Trophoblast cell (in vitro differentiated cells and primary cell): ENCODE results near the gene CRIM1.

Experiments used
- DNase-seq, 2 donors: peaks; one replicate each; pipeline ENCODE4 v3.0.0-alpha.2; 2016
- H2AFZ ChIP-seq: 2 replicates; pipeline ENCODE4 v1.6.1; 2013; ENCODE audit warnings: low read length, moderate library complexity, mild to moderate bottlenecking; ENCODE audit not compliant: insufficient read depth, poor library complexity
- H2AK5ac ChIP-seq: 2 replicates; pipeline ENCODE4 v1.6.1; 2013; ENCODE audit warnings: mild to moderate bottlenecking, low read length
- H2BK120ac ChIP-seq: 2 replicates; pipeline ENCODE4 v1.6.1; 2013; ENCODE audit warnings: low read length, mild to moderate bottlenecking, moderate library complexity; ENCODE audit not compliant: insufficient read depth, poor library complexity
- H2BK12ac ChIP-seq: 2 replicates; pipeline ENCODE4 v1.6.1; 2013; ENCODE audit warnings: mild to moderate bottlenecking, low read length, moderate library complexity
- H2BK5ac ChIP-seq: 2 replicates; pipeline ENCODE4 v1.6.1; 2013; ENCODE audit warnings: low read length, low read depth, moderate library complexity, mild to moderate bottlenecking; ENCODE audit not compliant: poor library complexity
- H3K14ac ChIP-seq: 2 replicates; pipeline ENCODE4 v1.6.1; 2013; ENCODE audit warnings: mild to moderate bottlenecking, low read length
- H3K18ac ChIP-seq: 2 replicates; pipeline ENCODE4 v1.6.1; 2013; ENCODE audit warnings: mild to moderate bottlenecking, low read length
- H3K23ac ChIP-seq: 2 replicates; pipeline ENCODE4 v1.6.1; 2013; ENCODE audit warnings: low read length
- H3K27ac ChIP-seq: 2 replicates; pipeline ENCODE4 v1.5.1; 2013; ENCODE audit warnings: low read depth, mild to moderate bottlenecking, inconsistent platforms, low read length, moderate library complexity
- H3K27me3 ChIP-seq: 2 replicates; pipeline ENCODE4 v1.6.1; 2013; ENCODE audit warnings: inconsistent platforms, mild to moderate bottlenecking, low read length, moderate library complexity; ENCODE audit not compliant: insufficient read depth
- H3K36me3 ChIP-seq, 2 experiments: 1 replicate in 1 of 2; 2 replicates in 1 of 2; pipeline ENCODE4 v1.6.1; 2013; ENCODE audit warnings: low read length in 2 of 2, mild to moderate bottlenecking in 2 of 2, moderate library complexity in 1 of 2; ENCODE audit not compliant: insufficient read depth in 2 of 2, control insufficient read depth in 1 of 2
- H3K4ac ChIP-seq: 2 replicates; pipeline ENCODE4 v1.6.1; 2013; ENCODE audit warnings: low read depth, mild to moderate bottlenecking, low read length, moderate library complexity
- H3K4me1 ChIP-seq, 2 experiments: 1 replicate in 1 of 2; 2 replicates in 1 of 2; pipeline ENCODE4 v1.6.1; 2013; ENCODE audit warnings: low read length in 2 of 2, mild to moderate bottlenecking in 2 of 2, moderate library complexity in 1 of 2; ENCODE audit not compliant: insufficient read depth in 2 of 2, control insufficient read depth in 1 of 2
- H3K4me2 ChIP-seq: 2 replicates; pipeline ENCODE4 v1.6.1; 2013; ENCODE audit warnings: inconsistent platforms, mild to moderate bottlenecking, low read length, moderate library complexity
- H3K4me3 ChIP-seq: 2 replicates; pipeline ENCODE4 v1.5.1; 2013; ENCODE audit warnings: mild to moderate bottlenecking, low read depth, low read length, inconsistent platforms
- H3K79me1 ChIP-seq: one replicate; pipeline ENCODE4 v1.6.1; 2013; ENCODE audit warnings: low read length
- H3K79me2 ChIP-seq: 2 replicates; pipeline ENCODE4 v1.6.1; 2013; ENCODE audit warnings: low read length, mild to moderate bottlenecking; ENCODE audit not compliant: control insufficient read depth, insufficient read depth, poor library complexity
- H3K9ac ChIP-seq: 2 replicates; pipeline ENCODE4 v1.6.1; 2013; ENCODE audit warnings: mild to moderate bottlenecking, low read length
- H3K9me3 ChIP-seq: 2 replicates; pipeline ENCODE4 v1.6.1; 2013; ENCODE audit warnings: low read depth, mild to moderate bottlenecking, control low read depth, inconsistent platforms, low read length; ENCODE audit not compliant: insufficient read depth
- H4K12ac ChIP-seq: 2 replicates; pipeline ENCODE4 v1.6.1; 2013; ENCODE audit warnings: low read depth, mild to moderate bottlenecking, low read length, moderate library complexity
- H4K8ac ChIP-seq: 2 replicates; pipeline ENCODE4 v1.6.1; 2013; ENCODE audit warnings: low read depth, mild to moderate bottlenecking, low read length, moderate library complexity
- H4K91ac ChIP-seq: one replicate; pipeline ENCODE4 v1.6.1; 2013; ENCODE audit warnings: low read depth, mild to moderate bottlenecking, low read length, moderate library complexity
- WGBS: extraction: QIAGEN DNeasy Blood & Tissue Kit; methylation state at CpG from one replicate; pipeline ENCODE4 v1.1.7; 2013; ENCODE audit warnings: missing lambda C conversion rate; ENCODE audit not compliant: insufficient read length, insufficient coverage; ENCODE audit errors: extremely low coverage; 5-methylcytosine and 5-hydroxymethylcytosine counted together

Gene CRIM1

DNA sequence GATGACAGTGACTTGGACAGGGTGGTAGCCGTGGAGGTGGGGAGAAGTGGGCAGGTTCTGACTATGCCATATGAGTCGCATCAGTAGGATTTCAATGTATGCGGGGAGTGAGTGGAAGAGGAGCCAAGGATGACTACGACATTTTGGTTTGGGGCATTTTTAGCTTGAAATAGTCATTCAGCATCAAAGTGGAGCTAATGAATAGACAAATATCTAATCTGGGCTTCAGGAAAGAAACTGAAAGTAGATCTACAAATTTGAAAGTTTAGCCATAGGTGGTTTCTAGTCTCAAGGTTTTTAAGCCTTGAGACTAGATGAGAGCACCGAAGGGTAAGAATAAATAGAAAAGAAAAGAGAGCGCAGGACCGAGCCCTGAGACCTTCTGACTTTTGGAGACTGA is 184.1 kb downstream of the CRIM1 start:
- Histone ChIP-seq H3K4ac (no peak overlapping the region), H4K8ac (no peak overlapping the region), H3K18ac (no peak overlapping the region), H3K27me3 (no peaks in the 10 kb centered on the region), H2AK5ac (no peak overlapping the region), H2AFZ (no peak overlapping the region), H3K14ac (no peak overlapping the region), H3K9ac (no peak overlapping the region), H4K12ac (no peak overlapping the region), H3K79me1 (no peaks in the 10 kb centered on the region), H3K23ac (no peak overlapping the region), H3K9me3 (peaks cover 2% of the 10 kb centered on the region), H3K4me2 (no peak overlapping the region), H2BK5ac (no peak overlapping the region), H3K79me2 (no peaks in the 10 kb centered on the region), H3K4me3 (no peak overlapping the region), H2BK120ac (no peak overlapping the region), H2BK12ac (no peak overlapping the region), H4K91ac (no peak overlapping the region), H3K36me3 (peaks cover 27 to 54% of the 10 kb centered on the region in 2 experiments), H3K27ac (no peak overlapping the region), H3K4me1 (no peaks in the 10 kb centered on the region)
- WGBS, result no CpG with 5 or more reads among the region's 7 CpGs
- no peak for DNase-seq

DNA sequence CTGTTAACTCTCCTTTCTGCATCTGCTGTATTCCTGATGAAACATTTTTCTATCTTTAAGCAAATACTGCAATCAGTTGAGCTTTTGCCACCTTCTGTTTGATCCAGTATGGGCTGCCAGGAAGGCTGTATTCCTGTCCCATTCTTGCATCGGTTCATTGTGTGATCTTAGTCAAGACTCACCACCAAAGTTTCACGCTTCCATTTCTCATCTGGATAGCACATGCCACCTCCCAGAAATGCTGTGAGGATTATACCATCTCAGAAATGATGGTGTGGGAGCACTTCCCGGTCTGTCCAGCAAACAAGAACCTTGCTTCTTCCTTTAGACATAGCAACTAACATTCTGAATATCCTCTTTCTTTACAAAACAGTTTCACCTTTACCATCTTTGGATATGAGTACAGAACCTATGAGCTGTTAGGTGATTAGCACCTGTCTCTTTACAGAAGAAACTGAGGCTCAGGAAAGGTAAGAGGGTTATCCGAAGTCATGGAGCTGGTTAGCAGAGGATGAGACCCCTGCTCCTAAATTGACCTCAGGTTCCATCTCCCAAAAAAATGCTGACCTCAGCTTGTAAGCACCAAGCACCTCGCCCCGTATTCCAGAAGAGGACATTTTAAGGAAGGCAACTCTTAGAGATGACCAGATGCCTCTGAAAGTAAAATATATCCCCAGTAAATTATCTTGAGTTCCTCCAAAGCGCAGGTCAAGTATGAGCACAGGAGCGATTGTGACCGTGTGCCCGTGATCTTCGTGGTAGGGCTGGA is 185.6 kb downstream of the CRIM1 start:
- no peak overlapping the region for H3K14ac ChIP-seq
- no peak overlapping the region for H3K4ac ChIP-seq
- no peak overlapping the region for H2BK5ac ChIP-seq
- H3K36me3 ChIP-seq, result peaks cover 24 to 52% of the 10 kb centered on the region in 2 experiments
- no peak overlapping the region for H4K12ac ChIP-seq
- peaks cover 2% of the 10 kb centered on the region for H3K9me3 ChIP-seq
- no peak overlapping the region for H4K8ac ChIP-seq
- H3K4me3 ChIP-seq, result no peak overlapping the region
- H3K18ac ChIP-seq, result no peak overlapping the region
- no peak for DNase-seq
- H3K4me2 ChIP-seq, result no peak overlapping the region
- no peak overlapping the region for H4K91ac ChIP-seq
- H3K27ac ChIP-seq, result no peak overlapping the region
- no peaks in the 10 kb centered on the region for H3K27me3 ChIP-seq
- no peak overlapping the region for H2BK12ac ChIP-seq
- no peaks in the 10 kb centered on the region for H3K4me1 ChIP-seq
- H3K79me2 ChIP-seq, result no peaks in the 10 kb centered on the region
- no peaks in the 10 kb centered on the region for H3K79me1 ChIP-seq
- no peak overlapping the region for H2AFZ ChIP-seq
- H2BK120ac ChIP-seq, result no peak overlapping the region
- WGBS, result no CpG with 5 or more reads among the region's 11 CpGs
- H2AK5ac ChIP-seq, result no peak overlapping the region
- no peak overlapping the region for H3K23ac ChIP-seq
- no peak overlapping the region for H3K9ac ChIP-seq

GRCh38 chr2:36541891-36542595 is 186.5 kb downstream of the CRIM1 start:
- H3K18ac ChIP-seq, result no peak overlapping the region
- no peak overlapping the region for H2BK5ac ChIP-seq
- H3K23ac ChIP-seq, result no peak overlapping the region

DNA sequence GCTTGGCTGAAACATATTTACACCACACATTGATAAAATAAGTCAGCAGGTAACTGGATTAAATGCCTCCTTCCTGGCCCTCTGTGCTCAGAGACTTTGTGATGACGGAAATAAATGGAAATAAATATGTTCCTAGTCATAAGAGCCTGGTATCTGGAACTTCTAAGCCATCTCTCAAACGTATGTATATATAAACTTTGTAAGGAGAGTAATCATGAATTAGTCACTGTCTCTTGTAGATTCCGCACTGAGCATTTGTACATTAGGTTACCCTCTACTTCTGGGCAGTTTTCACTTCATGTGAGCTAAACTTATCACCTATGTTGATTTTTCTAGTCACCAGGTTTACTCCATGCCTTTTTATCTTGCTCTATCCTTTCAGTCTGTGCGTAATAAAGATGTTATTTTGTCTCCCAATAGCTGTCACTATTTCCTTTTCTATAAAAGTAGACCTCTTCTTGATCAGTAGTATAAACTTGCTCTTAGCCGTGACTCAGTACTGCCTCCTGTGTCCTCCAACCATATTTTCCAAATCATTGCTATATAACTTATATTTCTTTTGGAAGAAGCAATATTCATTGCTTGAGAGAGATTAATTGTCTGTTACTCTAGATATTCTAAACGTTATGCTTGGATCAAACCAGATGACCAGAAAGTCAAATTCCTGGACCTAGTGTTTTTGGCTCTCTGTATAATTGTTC is 189.2 kb downstream of the CRIM1 start:
- Histone ChIP-seq H3K4ac (no peak overlapping the region), H2BK12ac (no peak overlapping the region), H3K4me1 (peaks cover 4 to 9% of the 10 kb centered on the region in 2 experiments), H3K9ac (no peak overlapping the region), H3K23ac (no peak overlapping the region), H3K4me3 (no peak overlapping the region), H3K14ac (no peak overlapping the region), H3K36me3 (peaks cover 9 to 32% of the 10 kb centered on the region in 2 experiments), H3K18ac (no peak overlapping the region), H3K4me2 (no peak overlapping the region), H4K12ac (no peak overlapping the region), H2AK5ac (no peak overlapping the region), H4K8ac (no peak overlapping the region), H3K9me3 (no peaks in the 10 kb centered on the region), H3K27ac (no peak overlapping the region), H3K27me3 (no peaks in the 10 kb centered on the region), H2AFZ (no peak overlapping the region), H2BK120ac (no peak overlapping the region), H2BK5ac (no peak overlapping the region), H3K79me1 (peaks cover 3% of the 10 kb centered on the region), H4K91ac (no peak overlapping the region), H3K79me2 (no peaks in the 10 kb centered on the region)
- DNase-seq, result no peak
- no CpG with 5 or more reads among the region's 6 CpGs for WGBS

More at GRCh38 chr2:36541891-36542595, 186.5 kb downstream of the CRIM1 start:
- H3K4me2 ChIP-seq, result no peak overlapping the region
- H3K9me3 ChIP-seq, result peaks cover 2% of the 10 kb centered on the region
- DNase-seq, result no peak
- no peak overlapping the region for H2AK5ac ChIP-seq
- no peak overlapping the region for H4K91ac ChIP-seq
- no peak overlapping the region for H2AFZ ChIP-seq
- no peak overlapping the region for H3K9ac ChIP-seq
- no peaks in the 10 kb centered on the region for H3K79me1 ChIP-seq
- no peak overlapping the region for H3K14ac ChIP-seq
- H2BK120ac ChIP-seq, result no peak overlapping the region
- peaks cover 24 to 48% of the 10 kb centered on the region in 2 experiments for H3K36me3 ChIP-seq
- no peak overlapping the region for H3K27ac ChIP-seq
- no peak overlapping the region for H4K12ac ChIP-seq
- H2BK12ac ChIP-seq, result no peak overlapping the region
- H3K4me1 ChIP-seq, result no peaks in the 10 kb centered on the region
- H3K27me3 ChIP-seq, result no peaks in the 10 kb centered on the region
- no peak overlapping the region for H4K8ac ChIP-seq
- H3K4me3 ChIP-seq, result no peak overlapping the region
- no peak overlapping the region for H3K4ac ChIP-seq
- no CpG with 5 or more reads among the region's 4 CpGs for WGBS
- no peaks in the 10 kb centered on the region for H3K79me2 ChIP-seq
